ENCODE data around the gene CAMK1D.

- TF ChIP-seq EZH2 (IDR thresholded peaks at IDR 0.05; ENCODE audit: low read length), result no peak
- TF ChIP-seq CTCF (optimal IDR thresholded peaks at IDR 0.05 in 1 of 3, IDR thresholded peaks at IDR 0.05 in 1 of 3, conservative IDR thresholded peaks at IDR 0.05 in 1 of 3; ENCODE audit: extremely low read depth in 1 of 3, insufficient read depth in 2 of 3, low read length in 3 of 3), result no peak
These were observed 383.9 kb downstream of the CAMK1D start for GRCh38 chr10:12733271-12733670.

All from keratinocyte (primary cell).